ENCODE data around the gene FMO1.

GRCh38 chr1:171277534-171277933, 29.2 kb downstream of the FMO1 start:
- TF ChIP-seq CTCF (IDR thresholded peaks at IDR 0.05; ENCODE audit: insufficient read depth, low read length, poor library complexity, severe bottlenecking) (no peak), EZH2phosphoT487 (conservative IDR thresholded peaks at IDR 0.05; ENCODE audit: low read length) (no peak)

Data from SU-DHL-6 (cell line).